GM10266 (cell line): ENCODE data around the gene FLYWCH2.

Experiments
- DNase-seq: peaks from one replicate; pipeline ENCODE4 v3.0.0; 2012; ENCODE audit errors: extremely low spot score
- TF ChIP-seq, protein P1 (sequence below): IDR thresholded peaks from 2 replicates; pipeline ENCODE4 v1.5.1; 2012; ENCODE audit warnings: mild to moderate bottlenecking, low read depth; ENCODE audit not compliant: control insufficient read depth, insufficient read depth; ENCODE audit errors: missing control alignments

Gene FLYWCH2

DNA sequence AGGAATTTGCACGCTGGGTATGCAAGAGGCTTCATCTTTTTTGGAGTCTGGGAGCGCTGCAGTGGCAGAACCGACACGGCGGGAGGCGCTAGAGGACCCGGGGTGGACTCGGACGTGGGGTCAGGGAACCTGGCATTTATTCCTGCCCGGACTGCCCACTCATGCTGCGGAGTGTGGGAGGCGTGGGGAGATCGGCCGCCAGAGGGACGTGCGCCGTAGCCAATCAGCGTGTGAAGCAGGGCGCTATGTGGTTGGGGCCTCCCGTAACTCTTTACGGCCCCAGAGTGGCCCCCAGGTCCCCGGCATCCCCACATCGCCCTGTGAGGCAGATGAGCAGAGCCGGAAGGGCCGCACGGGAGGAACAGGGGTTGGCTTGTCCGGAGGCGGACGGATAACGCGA is 11.2 kb downstream of the FLYWCH2 start:
- DNase-seq = no peak
- TF ChIP-seq, protein P1, sequence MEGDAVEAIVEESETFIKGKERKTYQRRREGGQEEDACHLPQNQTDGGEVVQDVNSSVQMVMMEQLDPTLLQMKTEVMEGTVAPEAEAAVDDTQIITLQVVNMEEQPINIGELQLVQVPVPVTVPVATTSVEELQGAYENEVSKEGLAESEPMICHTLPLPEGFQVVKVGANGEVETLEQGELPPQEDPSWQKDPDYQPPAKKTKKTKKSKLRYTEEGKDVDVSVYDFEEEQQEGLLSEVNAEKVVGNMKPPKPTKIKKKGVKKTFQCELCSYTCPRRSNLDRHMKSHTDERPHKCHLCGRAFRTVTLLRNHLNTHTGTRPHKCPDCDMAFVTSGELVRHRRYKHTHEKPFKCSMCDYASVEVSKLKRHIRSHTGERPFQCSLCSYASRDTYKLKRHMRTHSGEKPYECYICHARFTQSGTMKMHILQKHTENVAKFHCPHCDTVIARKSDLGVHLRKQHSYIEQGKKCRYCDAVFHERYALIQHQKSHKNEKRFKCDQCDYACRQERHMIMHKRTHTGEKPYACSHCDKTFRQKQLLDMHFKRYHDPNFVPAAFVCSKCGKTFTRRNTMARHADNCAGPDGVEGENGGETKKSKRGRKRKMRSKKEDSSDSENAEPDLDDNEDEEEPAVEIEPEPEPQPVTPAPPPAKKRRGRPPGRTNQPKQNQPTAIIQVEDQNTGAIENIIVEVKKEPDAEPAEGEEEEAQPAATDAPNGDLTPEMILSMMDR = no peak

GRCh38 chr16:2895813-2896212 is 12.8 kb downstream of the FLYWCH2 start:
- DNase-seq = no peak
- TF ChIP-seq, protein P1 = no peak

DNA sequence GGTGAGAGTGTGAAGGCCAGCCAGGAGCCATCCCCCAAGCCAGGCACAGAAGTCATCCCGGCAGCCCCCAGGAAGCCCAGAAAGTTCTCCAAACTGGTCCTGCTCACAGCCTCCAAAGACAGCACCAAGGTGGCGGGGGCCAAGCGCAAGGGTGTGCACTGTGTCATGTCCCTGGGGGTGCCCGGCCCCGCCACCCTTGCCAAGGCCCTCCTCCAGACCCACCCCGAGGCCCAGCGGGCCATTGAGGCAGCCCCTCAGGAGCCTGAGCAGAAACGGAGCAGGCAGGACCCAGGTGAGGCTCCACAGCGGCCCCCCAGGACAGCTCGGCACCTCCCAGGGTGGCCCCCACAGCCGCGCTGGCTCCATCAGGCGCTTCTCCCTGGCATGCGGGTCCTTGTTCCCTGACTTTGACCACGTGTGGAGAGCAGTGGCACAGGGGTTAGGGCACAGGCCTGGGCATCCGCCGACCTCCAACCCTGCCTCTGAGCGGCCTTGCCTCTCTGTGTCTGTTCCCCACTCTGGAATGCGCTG is 13.5 kb downstream of the FLYWCH2 start:
- DNase-seq = no peak
- TF ChIP-seq, protein P1 = no peak

DNA sequence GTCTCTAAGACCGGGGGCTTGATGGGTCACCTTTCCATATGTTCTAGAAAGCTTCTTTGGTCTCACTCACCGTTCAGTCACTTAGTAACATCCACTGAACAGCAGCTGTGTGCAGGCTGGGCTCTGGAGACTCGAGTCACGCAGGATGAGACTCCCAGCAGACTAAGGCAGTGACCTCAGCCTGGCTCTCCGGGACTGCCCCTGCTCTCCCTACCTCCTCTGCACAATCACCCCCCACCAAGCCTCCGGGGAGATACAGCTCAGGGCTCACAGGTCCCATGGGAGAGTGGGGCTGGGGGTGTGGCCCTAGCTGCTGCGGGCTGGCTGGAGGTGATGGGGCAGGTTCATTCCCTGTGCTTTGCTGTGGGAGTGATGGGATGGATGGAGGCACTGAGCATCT is 14.1 kb downstream of the FLYWCH2 start:
- TF ChIP-seq, protein P1 = no peak
- DNase-seq = peak; percentile 53

- DNase-seq = no peak
Measured at GRCh38 chr16:2898831-2899563, 16.0 kb downstream of the FLYWCH2 start.

DNA sequence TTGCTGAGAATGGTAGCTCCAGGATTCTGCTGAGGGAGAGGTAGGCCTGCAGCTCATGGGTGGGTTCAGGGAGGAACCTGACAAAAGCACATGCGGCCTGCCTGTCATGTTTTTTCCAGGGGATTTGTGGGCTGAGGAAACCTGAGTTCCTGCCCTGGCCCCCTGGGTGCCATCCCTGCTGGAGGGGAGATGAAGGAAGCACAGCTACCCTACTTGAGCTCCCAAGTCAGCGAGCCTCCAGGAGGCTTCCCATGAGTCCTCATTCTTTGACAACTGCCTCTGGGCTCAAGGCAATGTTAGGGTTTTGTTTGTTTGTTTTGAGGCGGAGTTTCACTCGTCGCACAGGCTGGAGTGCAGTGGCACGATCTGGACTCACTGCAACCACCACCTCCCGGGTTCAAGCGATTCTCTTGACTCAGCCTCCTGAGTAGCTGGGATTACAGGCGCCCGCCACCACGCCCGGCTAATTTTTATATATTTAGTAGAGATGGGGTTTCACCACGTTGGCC is 16.6 kb downstream of the FLYWCH2 start:
- TF ChIP-seq, protein P1 = no peak

More at GRCh38 chr16:2898831-2899563, 16.0 kb downstream of the FLYWCH2 start:
- TF ChIP-seq, protein P1 = no peak

GRCh38 chr16:2900526-2901075 is 17.6 kb downstream of the FLYWCH2 start:
- DNase-seq = no peak
- TF ChIP-seq, protein P1 = no peak

More for the DNA sequence above, 16.6 kb downstream of the FLYWCH2 start:
- DNase-seq = no peak
